ENCODE measurements around the gene UPP2.
A peak's percentile ranks its signal among the peaks of the same experiment; 100 is the strongest.

GRCh38 chr2:158103411-158104012 is 1.8 kb downstream of the UPP2 start:
- TF ChIP-seq CTCF (IDR thresholded peaks at IDR 0.05) (peak in 1 of 6 experiments; percentile 46), POLR2A (IDR thresholded peaks at IDR 0.05) (no peak)

Data from Peyer's patch (tissue), 4 donors.